ENCODE results near the gene INTS1. TPM values are rescaled to one million over a fixed set of nuclear protein-coding genes. Genes with fewer than 3 reads are reported as not detected.
"Not testable (repeated sequence)": the region's sequence is repeated elsewhere in the genome, so short reads cannot be mapped to it uniquely, and the experiment has no call there.

The INTS1 gene
- total RNA-seq, 1 experiment from 2014 or later: 43.3 TPM

- DNase-seq (ENCODE audit: low read depth): no peak
These were observed 27.8 kb upstream of the INTS1 start for GRCh38 chr7:1531979-1532455.

- peak; percentile 28 for DNase-seq (ENCODE audit: low read depth)
These were observed 27.2 kb upstream of the INTS1 start for GRCh38 chr7:1531263-1531978.

DNA sequence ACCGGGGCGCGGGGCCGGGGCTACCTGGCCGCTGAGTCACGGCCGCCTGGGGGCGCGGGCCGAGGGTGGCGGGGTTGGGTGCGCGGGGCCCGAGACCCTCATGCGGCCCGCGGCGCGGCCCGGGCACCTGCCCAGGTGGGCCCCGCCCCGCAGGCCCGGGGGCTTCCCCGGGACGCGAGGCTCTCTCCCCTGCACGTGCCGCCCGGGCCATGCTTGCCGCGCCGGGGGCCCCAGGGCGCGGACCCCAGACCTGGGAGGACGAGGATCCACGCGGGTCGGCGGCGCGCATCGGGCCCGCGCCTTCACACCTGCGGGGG is 26.7 kb upstream of the INTS1 start:
- DNase-seq (ENCODE audit: low read depth): no peak

DNA sequence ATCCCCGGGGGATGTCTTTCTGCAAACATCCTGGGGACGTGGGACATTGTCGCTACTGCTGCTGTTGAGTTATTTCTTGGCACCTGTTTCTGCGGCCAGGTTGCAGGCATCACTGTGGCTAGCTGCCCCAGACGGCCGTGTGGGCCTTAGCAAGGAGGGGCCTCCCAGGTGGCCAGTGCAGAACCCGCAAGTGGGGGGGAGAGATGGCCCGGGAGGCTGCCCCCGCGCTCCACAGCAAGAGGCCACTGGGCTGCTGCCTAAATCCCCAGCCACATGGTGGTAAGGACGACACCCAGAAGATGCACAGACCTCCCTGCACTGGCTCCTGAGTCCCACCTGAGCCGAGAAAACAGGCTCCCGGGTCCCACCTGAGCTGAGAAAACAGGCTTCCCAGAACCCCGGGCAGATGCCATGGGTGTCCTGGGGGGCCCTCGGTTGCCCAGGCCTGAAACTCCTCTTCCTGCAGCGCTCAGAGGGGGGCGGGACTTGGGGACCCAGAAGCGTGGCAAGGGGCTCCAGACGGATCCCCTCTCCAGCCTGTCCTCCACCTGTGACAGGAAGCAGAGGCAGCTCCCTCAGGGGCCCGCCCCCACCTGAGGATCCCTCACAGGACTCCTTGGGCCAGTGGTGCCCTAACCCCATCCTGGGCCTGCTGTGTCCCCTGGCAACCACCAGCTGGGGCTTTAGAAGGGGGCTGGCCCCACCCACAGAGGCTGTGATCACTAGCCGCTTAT is 25.4 kb upstream of the INTS1 start:
- DNase-seq (ENCODE audit: low read depth): no peak

GRCh38 chr7:1526271-1526754 is 22.1 kb upstream of the INTS1 start:
- peak; percentile 39 for DNase-seq (ENCODE audit: low read depth)

GRCh38 chr7:1525409-1525808 is 21.2 kb upstream of the INTS1 start:
- DNase-seq (ENCODE audit: low read depth): no peak

DNA sequence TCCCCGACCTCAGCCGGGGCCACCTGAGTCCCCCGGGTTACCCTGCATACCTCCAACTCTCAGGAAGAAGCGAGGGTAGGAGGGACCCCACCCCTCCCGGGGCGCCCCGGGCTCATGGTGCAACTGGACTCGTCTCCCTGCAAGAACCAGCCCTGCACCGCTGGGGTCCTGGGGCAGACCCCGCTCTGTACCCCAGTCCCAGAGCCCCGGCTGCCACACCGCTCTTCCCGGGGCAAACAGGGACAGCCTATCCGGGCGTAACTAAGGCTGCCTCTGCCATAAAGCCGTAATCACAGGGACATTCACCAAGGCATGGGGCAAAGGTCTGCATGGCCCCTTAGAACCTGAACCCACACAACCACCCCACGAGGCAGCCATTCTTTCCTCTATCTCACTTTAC is 19.7 kb upstream of the INTS1 start:
- no peak for DNase-seq (ENCODE audit: low read depth)

DNA sequence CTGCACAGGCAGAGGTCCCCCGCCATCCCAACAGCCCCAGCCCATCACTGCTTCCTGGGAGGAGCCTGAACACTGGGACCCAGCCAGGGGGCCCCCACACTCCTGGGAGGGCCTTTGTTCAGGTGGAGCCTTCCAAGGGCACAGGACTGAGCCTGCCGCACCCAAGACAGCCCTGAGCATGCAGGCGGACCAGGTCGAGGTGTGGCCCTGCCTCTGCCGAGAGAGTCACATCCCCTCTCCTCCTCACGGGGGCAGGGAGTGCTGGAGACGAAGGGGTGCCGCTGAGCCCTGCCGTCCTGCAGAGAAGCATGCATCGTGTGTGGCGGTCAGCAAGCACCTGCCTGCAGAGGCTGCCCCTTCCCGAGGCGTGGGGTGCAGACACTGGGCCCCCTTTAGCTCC is 19.0 kb upstream of the INTS1 start:
- no peak for DNase-seq (ENCODE audit: low read depth)

- no peak for DNase-seq (ENCODE audit: low read depth)
These were observed 17.3 kb upstream of the INTS1 start for GRCh38 chr7:1521456-1521855.

GRCh38 chr7:1520539-1521234 is 16.5 kb upstream of the INTS1 start:
- DNase-seq (ENCODE audit: low read depth): peak; percentile 86

- DNase-seq (ENCODE audit: low read depth): not testable (repeated sequence)
These were observed 15.2 kb upstream of the INTS1 start for GRCh38 chr7:1519322-1519922.

- no peak for DNase-seq (ENCODE audit: low read depth)
These were observed 12.5 kb upstream of the INTS1 start for GRCh38 chr7:1516586-1517251.

- not testable (repeated sequence) for DNase-seq (ENCODE audit: low read depth)
These were observed 11.3 kb upstream of the INTS1 start for GRCh38 chr7:1515509-1515967.

- peak; percentile 23 for DNase-seq (ENCODE audit: low read depth)
These were observed 10.8 kb upstream of the INTS1 start for GRCh38 chr7:1514995-1515401.

DNA sequence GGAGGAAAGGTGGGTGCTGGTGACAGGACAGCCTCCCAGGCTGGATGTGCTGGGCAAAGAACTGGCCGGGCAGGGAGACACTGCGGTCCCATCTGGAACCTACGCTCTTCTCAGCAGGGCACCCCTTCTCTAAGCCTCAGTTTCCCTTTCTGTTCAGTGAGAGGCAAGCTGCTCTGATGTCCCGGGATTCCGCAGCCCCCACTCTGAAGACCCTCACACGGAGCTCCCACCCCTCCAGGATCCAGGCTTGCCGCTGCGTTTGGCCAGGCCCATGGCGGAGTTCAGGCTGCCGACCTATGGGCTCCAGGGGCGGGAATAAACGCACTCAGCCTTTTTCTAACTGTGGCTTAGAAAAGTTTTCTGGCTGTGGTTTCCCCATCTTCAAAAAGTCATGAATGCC is 10.2 kb upstream of the INTS1 start:
- no peak for DNase-seq (ENCODE audit: low read depth)

DNA sequence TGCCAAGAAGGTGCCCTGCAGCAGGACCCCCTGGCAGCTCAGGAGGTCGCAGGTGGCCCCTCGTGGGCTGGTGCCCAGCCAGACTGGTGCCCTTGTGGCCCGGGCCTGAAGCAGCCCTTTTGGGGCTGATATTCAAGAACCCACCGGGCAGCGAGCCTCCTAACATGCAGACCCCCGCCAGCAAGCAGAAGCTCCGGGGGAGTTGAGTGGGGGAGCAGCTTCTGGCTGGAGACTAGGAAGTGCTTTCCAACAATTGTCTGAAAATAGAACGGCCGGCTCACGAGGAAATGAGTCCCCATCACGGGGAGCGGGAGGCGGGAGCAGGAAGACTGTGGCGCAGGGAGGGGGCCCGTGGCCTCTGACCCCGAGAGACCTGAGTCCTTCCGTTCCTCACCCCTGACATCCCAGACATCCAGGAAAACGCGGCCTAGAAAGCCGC is 9.5 kb upstream of the INTS1 start:
- no peak for DNase-seq (ENCODE audit: low read depth)

GRCh38 chr7:1512781-1513656 is 8.8 kb upstream of the INTS1 start:
- DNase-seq (ENCODE audit: low read depth): peak; percentile 99

- no peak for DNase-seq (ENCODE audit: low read depth)
These were observed 7.5 kb upstream of the INTS1 start for GRCh38 chr7:1511444-1512422.

DNA sequence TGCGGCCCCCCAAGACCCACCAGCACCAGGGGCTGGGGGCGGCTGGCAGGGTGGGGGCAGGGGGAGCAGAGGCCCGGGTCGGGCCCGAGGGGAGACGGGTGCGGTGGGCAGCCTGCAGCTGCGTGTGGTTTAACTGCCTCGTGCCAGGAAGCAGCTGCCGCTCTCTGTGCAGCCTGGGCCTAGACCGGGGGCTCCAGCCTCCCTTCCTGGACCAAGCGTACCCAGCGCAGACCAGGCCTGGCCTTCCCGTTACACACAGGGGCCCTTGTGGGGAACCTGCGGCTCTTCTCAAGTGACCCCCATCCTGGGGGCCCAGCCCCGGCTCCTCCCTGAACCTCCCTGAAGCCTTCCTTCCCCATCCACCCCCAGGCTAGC is 6.6 kb upstream of the INTS1 start:
- DNase-seq (ENCODE audit: low read depth): no peak
